HCT116 (cell line): ENCODE data around the gene PTPA. TPM values are rescaled to one million over a fixed set of nuclear protein-coding genes. Genes with fewer than 3 reads are reported as not detected.

Experiments
- ATAC-seq: fragments of 200-7000 bp; cut with Tn5 transposase; 2 replicates; pipeline ENCODE4 v1.9.1; 2020; ENCODE audit warnings: mild to moderate bottlenecking, moderate library complexity
- BruUV-seq: library from RNA; stranded (reverse); fragments of 400-500 nt; replicated peaks from 2 replicates; lab custom pipeline; 2021; lab: Mats Ljungman, UMichigan
- CTCF ChIA-PET: fragments of 300-600 bp; sonication (Branson Sonifier 250); formaldehyde crosslinking; loops from one replicate; lab custom pipeline; 2021; ENCODE audit warnings: antibody characterized with exemption; lab: Charles Lee
- POLR2A ChIA-PET: fragments of 300-600, 350-600 bp; sonication (Branson Sonifier 250); formaldehyde crosslinking; loops from one replicate; lab custom pipeline; 2021; ENCODE audit warnings: antibody characterized with exemption; lab: Charles Lee
- RAD21 ChIA-PET, 2 experiments: fragments of 300-600 bp; sonication (Branson Sonifier 250); formaldehyde crosslinking; loops; one replicate each; lab custom pipeline; 2023; ENCODE audit warnings: low total read pairs in 2 of 2; ENCODE audit not compliant: uncharacterized antibody in 2 of 2, unreplicated experiment in 2 of 2, low non-redundant PET in 1 of 2; lab: Charles Lee
- DNase-seq: peaks from one replicate; pipeline ENCODE4 v3.0.0-alpha.2; 2010; ENCODE audit warnings: low read depth, low spot score
- H2AFZ ChIP-seq: fragments of 200-600 bp; shearing (Covaris generic), sonication (generic); 2 replicates; pipeline ENCODE4 v1.6.1; 2017; ENCODE audit warnings: low read depth, mixed run types, mixed read lengths, antibody characterized with exemption, low read length; ENCODE audit not compliant: poor library complexity, severe bottlenecking
- H3K27ac ChIP-seq: 2 replicates; pipeline ENCODE4 v1.5.1; 2012; ENCODE audit warnings: low read depth, low read length
- H3K27me3 ChIP-seq: fragments of 200-600 bp; sonication (generic); 2 replicates; pipeline ENCODE4 v1.6.1; 2016; ENCODE audit warnings: mixed run types, low read length, mixed read lengths; ENCODE audit not compliant: insufficient read depth
- H3K36me3 ChIP-seq, 2 experiments: fragments of 200-500 bp in 1 of 2; fragments of 200-600 bp in 1 of 2; sonication (Bioruptor generic) in 1 of 2; sonication (generic) in 1 of 2; 2 replicates each; pipeline versions ENCODE4 v1.5.1 to v1.6.1; 2014 to 2016; ENCODE audit warnings: low read length in 2 of 2, inconsistent platforms in 1 of 2, mixed read lengths in 1 of 2, mixed run types in 1 of 2; ENCODE audit not compliant: insufficient read depth in 2 of 2, control insufficient read depth in 1 of 2
- H3K4me1 ChIP-seq, 2 experiments: fragments of 200-600 bp in 1 of 2; sonication (generic) in 1 of 2; 2 replicates each; pipeline versions ENCODE4 v1.5.1 to v1.6.1; 2012 to 2017; ENCODE audit warnings: low read length in 2 of 2, inconsistent platforms in 1 of 2, mild to moderate bottlenecking in 1 of 2, mixed read lengths in 1 of 2, mixed run types in 1 of 2, moderate library complexity in 1 of 2; ENCODE audit not compliant: insufficient read depth in 2 of 2, control insufficient read depth in 1 of 2
- H3K4me2 ChIP-seq: fragments of 200-600 bp; sonication (generic); 2 replicates; pipeline ENCODE4 v1.6.1; 2017; ENCODE audit warnings: mixed run types, low read length, mixed read lengths
- H3K4me3 ChIP-seq, 2 experiments: fragments of 200-600 bp in 1 of 2; sonication (generic) in 1 of 2; replicated peaks in 1 of 2; 2 replicates each; pipeline ENCODE4 v1.5.1; 2011 to 2016; ENCODE audit warnings: low read length in 2 of 2, control low read depth in 1 of 2, low read depth in 1 of 2, mild to moderate bottlenecking in 1 of 2, mixed read lengths in 1 of 2, mixed run types in 1 of 2
- H3K79me2 ChIP-seq: fragments of 200-600 bp; sonication (generic); 2 replicates; pipeline ENCODE4 v1.6.1; 2017; ENCODE audit warnings: mild to moderate bottlenecking, mixed run types, low read length, moderate library complexity, mixed read lengths; ENCODE audit not compliant: insufficient read depth
- H3K9ac ChIP-seq: fragments of 200-600 bp; sonication (generic); 2 replicates; pipeline ENCODE4 v1.6.1; 2016; ENCODE audit warnings: low read length, mixed read lengths
- H3K9me2 ChIP-seq: fragments of 200-600 bp; sonication (generic), shearing (Covaris generic); 2 replicates; pipeline ENCODE4 v1.6.1; 2017; ENCODE audit warnings: mixed run types, mild to moderate bottlenecking, moderate library complexity; ENCODE audit not compliant: insufficient read depth
- H3K9me3 ChIP-seq, 2 experiments: fragments of 200-500 bp in 1 of 2; fragments of 200-600 bp in 1 of 2; sonication (Bioruptor generic) in 1 of 2; sonication (generic) in 1 of 2; 2 replicates each; pipeline ENCODE4 v1.6.1; 2014 to 2017; ENCODE audit warnings: low read length in 2 of 2, mixed read lengths in 2 of 2, inconsistent platforms in 1 of 2, low read depth in 1 of 2, mild to moderate bottlenecking in 1 of 2, mixed run types in 1 of 2, moderate library complexity in 1 of 2; ENCODE audit not compliant: control insufficient read depth in 1 of 2, insufficient read depth in 1 of 2
- H4K20me1 ChIP-seq: fragments of 200-600 bp; sonication (generic), shearing (Covaris generic); 2 replicates; pipeline ENCODE4 v1.6.1; 2017; ENCODE audit warnings: mixed run types, mild to moderate bottlenecking, moderate library complexity; ENCODE audit not compliant: insufficient read depth
- CEBPB ChIP-seq: IDR thresholded peaks from 2 replicates; pipeline ENCODE4 v1.6.1; 2012; ENCODE audit warnings: low read depth
- CTCF ChIP-seq, 3 experiments: fragments of 200-600 bp in 1 of 3; sonication (generic) in 1 of 3; IDR thresholded peaks in 2 of 3; conservative IDR thresholded peaks in 1 of 3; 2 replicates each; pipeline ENCODE4 v1.5.1; 2012 to 2017; ENCODE audit warnings: low read depth in 2 of 3, low read length in 2 of 3, antibody characterized with exemption in 1 of 3, borderline replicate concordance in 1 of 3, control low read depth in 1 of 3, mild to moderate bottlenecking in 1 of 3, mixed read lengths in 1 of 3, mixed run types in 1 of 3, moderate library complexity in 1 of 3; ENCODE audit not compliant: insufficient read depth in 1 of 3
- EGR1 ChIP-seq: IDR thresholded peaks from 2 replicates; pipeline ENCODE4 v1.6.1; 2012; ENCODE audit warnings: low read depth
- ELF1 ChIP-seq: IDR thresholded peaks from 2 replicates; pipeline ENCODE4 v1.6.1; 2012; ENCODE audit warnings: low read depth, borderline replicate concordance
- FOSL1 ChIP-seq: IDR thresholded peaks from 2 replicates; pipeline ENCODE4 v1.6.1; 2012; ENCODE audit warnings: low read depth
- JUND ChIP-seq: IDR thresholded peaks from 2 replicates; pipeline ENCODE4 v1.6.1; 2012
- POLR2A ChIP-seq: IDR thresholded peaks from 2 replicates; pipeline ENCODE4 v1.7.0; 2011; ENCODE audit warnings: borderline replicate concordance; ENCODE audit not compliant: insufficient read depth, insufficient read length; ENCODE audit errors: extremely low read depth
- RAD21 ChIP-seq: IDR thresholded peaks from 2 replicates; pipeline ENCODE4 v1.6.1; 2012; ENCODE audit warnings: low read depth, mild to moderate bottlenecking
- REST ChIP-seq: IDR thresholded peaks from 2 replicates; pipeline ENCODE4 v1.6.1; 2012; ENCODE audit warnings: low read depth
- SP1 ChIP-seq: IDR thresholded peaks from 2 replicates; pipeline ENCODE4 v1.6.1; 2012; ENCODE audit warnings: low read depth
- TCF7L2 ChIP-seq: IDR thresholded peaks from 2 replicates; pipeline ENCODE4 v1.7.0; 2011; ENCODE audit warnings: borderline replicate concordance, inconsistent platforms; ENCODE audit not compliant: insufficient read depth, insufficient read length; ENCODE audit errors: extremely low read depth
- ZFX ChIP-seq: fragments of 450-650 bp; IDR thresholded peaks from 2 replicates; pipeline ENCODE4 v1.6.1; 2017
- ZNF274 ChIP-seq: fragments of 200-500 bp; sonication (Bioruptor generic); IDR thresholded peaks from 2 replicates; pipeline ENCODE4 v1.6.1; 2014; ENCODE audit warnings: mild to moderate bottlenecking, low read depth, low read length, inconsistent platforms
- intact Hi-C: fragments of 100-400 bp; cut with micrococcal nuclease; formaldehyde crosslinking; loops from 2 replicates; pipeline ENCODE4 v1.10.0; 2022
- total RNA-seq: library from RNA; stranded (reverse); gene quantifications from one replicate; pipeline ENCODE4 v1.2.1, GENCODE V29; 2021; ENCODE audit not compliant: unreplicated experiment

PTPA gene
- total RNA-seq, 1 experiment from 2014 or later, result 177 TPM

- TF ChIP-seq REST (no peak), FOSL1 (no peak), EGR1 (no peak), JUND (no peak), CEBPB (no peak), SP1 (no peak), TCF7L2 (no peak), ELF1 (no peak)
Observed at GRCh38 chr9:129181246-129181645, 70.0 kb downstream of the PTPA start (continued).

DNA sequence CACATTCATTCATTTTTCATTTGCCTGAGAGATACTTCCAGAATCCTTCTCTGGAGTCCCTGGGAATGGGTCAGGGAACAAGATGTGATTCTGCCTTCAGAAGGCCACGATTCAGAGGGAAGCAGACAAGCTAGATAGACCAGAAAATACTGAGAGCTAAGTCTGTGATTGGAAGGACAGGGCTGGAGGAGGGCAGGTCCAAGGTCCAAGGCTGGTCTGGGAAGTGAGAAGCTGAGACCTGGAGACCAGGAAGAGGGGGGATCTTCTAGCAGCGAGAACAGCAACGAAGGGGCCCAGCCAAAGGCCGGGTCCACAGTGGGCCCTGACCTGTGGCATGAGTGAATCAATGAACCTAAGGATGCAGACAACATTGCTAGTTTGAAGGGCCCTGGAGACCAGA is 70.9 kb downstream of the PTPA start:
- CTCF ChIA-PET, result interaction anchor here (1.0 to 1.5 kb wide), 3 partner anchors 9 to 424 kb away, joined by 3 to 5 read pairs (median 3); no protein-coding TSS in a partner anchor
- no TSS peak for BruUV-seq
- POLR2A ChIA-PET, result interaction anchor here (1.7 kb wide), 1 partner anchor 153 kb away, joined by 5 read pairs; no protein-coding TSS in a partner anchor
- TF ChIP-seq POLR2A (no peak), ZNF274 (no peak), CTCF (IDR thresholded peaks at IDR 0.05 in 2 of 3, conservative IDR thresholded peaks at IDR 0.05 in 1 of 3; ENCODE audit: borderline replicate concordance in 1 of 3, insufficient read depth in 1 of 3, low read depth in 2 of 3, low read length in 2 of 3) (no peak), RAD21 (no peak), ZFX (no peak)
- no peak for DNase-seq
- Histone ChIP-seq H3K4me1 (peaks cover 47 to 65% of the 10 kb centered on the region in 2 experiments), H3K4me2 (0 out of 2 replicates have a peak overlapping the region, but pooled peaks have one; percentile 6), H4K20me1 (no peaks in the 10 kb centered on the region), H3K79me2 (peaks cover 5% of the 10 kb centered on the region; the same call in 1 of the 2 replicates), H3K9me2 (no peaks in the 10 kb centered on the region), H3K27ac (no peak overlapping the region), H3K27me3 (no peaks in the 10 kb centered on the region), H3K9me3 (peaks cover 0 to 4% of the 10 kb centered on the region in 2 experiments; a peak in 1 of 4 replicates), H3K9ac (no peak overlapping the region), H3K4me3 (no peak overlapping the region), H3K36me3 (no peaks in the 10 kb centered on the region), H2AFZ (no peak overlapping the region)
- RAD21 ChIA-PET, result no interaction called here
- no peak for ATAC-seq
- intact Hi-C loops, result no loop called here
